ENCODE measurements around the gene NFIX.

GRCh38 chr19:13122980-13123957 lies 128.0 kb downstream of the NFIX start:
- TF ChIP-seq, protein P1, sequence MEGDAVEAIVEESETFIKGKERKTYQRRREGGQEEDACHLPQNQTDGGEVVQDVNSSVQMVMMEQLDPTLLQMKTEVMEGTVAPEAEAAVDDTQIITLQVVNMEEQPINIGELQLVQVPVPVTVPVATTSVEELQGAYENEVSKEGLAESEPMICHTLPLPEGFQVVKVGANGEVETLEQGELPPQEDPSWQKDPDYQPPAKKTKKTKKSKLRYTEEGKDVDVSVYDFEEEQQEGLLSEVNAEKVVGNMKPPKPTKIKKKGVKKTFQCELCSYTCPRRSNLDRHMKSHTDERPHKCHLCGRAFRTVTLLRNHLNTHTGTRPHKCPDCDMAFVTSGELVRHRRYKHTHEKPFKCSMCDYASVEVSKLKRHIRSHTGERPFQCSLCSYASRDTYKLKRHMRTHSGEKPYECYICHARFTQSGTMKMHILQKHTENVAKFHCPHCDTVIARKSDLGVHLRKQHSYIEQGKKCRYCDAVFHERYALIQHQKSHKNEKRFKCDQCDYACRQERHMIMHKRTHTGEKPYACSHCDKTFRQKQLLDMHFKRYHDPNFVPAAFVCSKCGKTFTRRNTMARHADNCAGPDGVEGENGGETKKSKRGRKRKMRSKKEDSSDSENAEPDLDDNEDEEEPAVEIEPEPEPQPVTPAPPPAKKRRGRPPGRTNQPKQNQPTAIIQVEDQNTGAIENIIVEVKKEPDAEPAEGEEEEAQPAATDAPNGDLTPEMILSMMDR (IDR thresholded peaks at IDR 0.05; ENCODE audit: insufficient read depth, low read depth, low read length) = no peak
- TF ChIP-seq EZH2 (IDR thresholded peaks at IDR 0.05; ENCODE audit: insufficient read depth, low read length) = no peak

Data from astrocyte (in vitro differentiated cells and primary cell).